RWPE2 (cell line): Measurements from ENCODE around the gene TBX2.
A peak's percentile ranks its signal among the peaks of the same experiment; 100 is the strongest.

Source experiments
- ATAC-seq: fragments of 200-7000 bp; cut with Tn5 transposase; 3 replicates; pipeline ENCODE4 v1.9.1; 2021; ENCODE audit warnings: low read depth
- DNase-seq: peaks from one replicate; pipeline ENCODE4 v3.0.0-alpha.2; 2020; ENCODE audit warnings: low spot score
- H3K27ac ChIP-seq: fragments of 450-650 bp; 2 replicates; pipeline ENCODE4 v1.5.1; 2017; ENCODE audit warnings: mild to moderate bottlenecking; ENCODE audit not compliant: poor library complexity, severe bottlenecking
- H3K27me3 ChIP-seq: fragments of 250-450 bp; sonication (Bioruptor Pico); 2 replicates; pipeline ENCODE4 v1.5.1; 2021; ENCODE audit warnings: mild to moderate bottlenecking, moderate library complexity; ENCODE audit not compliant: insufficient read depth, poor library complexity, severe bottlenecking
- H3K36me3 ChIP-seq: fragments of 250-450 bp; sonication (Bioruptor Pico); 2 replicates; pipeline ENCODE4 v1.5.1; 2020; ENCODE audit warnings: low read depth, mild to moderate bottlenecking, moderate library complexity
- H3K4me1 ChIP-seq: fragments of 250-450 bp; sonication (Bioruptor Pico); 2 replicates; pipeline ENCODE4 v1.5.1; 2021; ENCODE audit warnings: mild to moderate bottlenecking, moderate library complexity; ENCODE audit not compliant: insufficient read depth, poor library complexity, severe bottlenecking
- H3K4me3 ChIP-seq: fragments of 250-450 bp; sonication (Bioruptor Pico); 2 replicates; pipeline ENCODE4 v1.5.1; 2021; ENCODE audit warnings: mild to moderate bottlenecking, moderate library complexity; ENCODE audit not compliant: severe bottlenecking
- H3K9me3 ChIP-seq: fragments of 250-450 bp; sonication (Bioruptor Pico); 2 replicates; pipeline ENCODE4 v1.5.1; 2021; ENCODE audit warnings: mild to moderate bottlenecking, moderate library complexity; ENCODE audit not compliant: severe bottlenecking
- TF ChIP-seq, protein P1 (sequence below): fragments of 450-650 bp; IDR thresholded peaks from one replicate; pipeline ENCODE4 v1.5.1; 2017; ENCODE audit warnings: mild to moderate bottlenecking, moderate library complexity; ENCODE audit not compliant: poor library complexity, severe bottlenecking

The TBX2 gene

DNA sequence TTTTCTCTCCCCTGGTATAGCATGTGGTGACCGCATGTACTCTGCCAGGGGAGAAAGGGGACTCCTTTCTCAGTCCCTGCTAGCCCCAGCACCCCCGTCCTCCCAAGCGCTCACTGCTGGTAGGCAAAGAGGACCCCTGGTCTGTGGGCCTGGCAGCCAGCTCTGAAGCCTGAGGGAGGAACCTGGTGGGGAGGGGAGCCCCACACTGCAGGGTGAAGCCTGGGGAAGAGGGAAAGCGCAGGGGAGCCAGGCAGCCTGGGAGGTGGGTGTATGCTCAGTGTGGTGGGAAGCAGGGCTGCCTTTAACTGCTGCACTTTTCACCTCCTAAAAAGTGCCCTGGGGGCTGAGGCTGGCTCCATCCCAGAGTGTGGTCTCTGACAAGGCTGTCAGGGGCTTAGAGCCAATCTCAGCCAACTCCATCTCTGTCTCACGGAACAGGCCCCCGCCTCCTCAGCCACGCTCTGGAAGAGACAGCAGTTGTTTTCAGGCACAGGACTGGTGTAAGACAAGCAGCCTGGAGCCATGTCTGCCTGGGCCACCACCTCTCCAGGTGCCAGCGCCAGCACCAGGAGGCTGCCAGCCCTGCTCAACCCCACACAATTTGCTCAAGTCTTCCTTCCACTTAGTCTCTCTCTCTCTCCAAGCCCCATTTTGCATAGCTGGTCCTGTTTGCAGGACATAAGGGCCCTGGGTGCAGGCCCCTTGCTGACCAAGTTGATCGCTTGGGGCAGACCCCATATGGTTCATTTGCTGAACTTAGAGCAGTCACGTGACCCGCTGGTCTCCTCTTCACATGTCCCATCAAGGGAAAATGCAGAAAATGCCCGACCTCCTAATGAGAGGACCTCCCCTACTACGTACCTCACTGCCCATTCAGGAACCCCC lies 14.7 kb upstream of the TBX2 start:
- Histone ChIP-seq H3K36me3 (no peaks in the 10 kb centered on the region), H3K4me1 (no peaks in the 10 kb centered on the region), H3K9me3 (no peaks in the 10 kb centered on the region), H3K27ac (no peak overlapping the region), H3K27me3 (no peaks in the 10 kb centered on the region), H3K4me3 (no peak overlapping the region)
- ATAC-seq (no peak), DNase-seq (no peak)
- TF ChIP-seq, protein P1, sequence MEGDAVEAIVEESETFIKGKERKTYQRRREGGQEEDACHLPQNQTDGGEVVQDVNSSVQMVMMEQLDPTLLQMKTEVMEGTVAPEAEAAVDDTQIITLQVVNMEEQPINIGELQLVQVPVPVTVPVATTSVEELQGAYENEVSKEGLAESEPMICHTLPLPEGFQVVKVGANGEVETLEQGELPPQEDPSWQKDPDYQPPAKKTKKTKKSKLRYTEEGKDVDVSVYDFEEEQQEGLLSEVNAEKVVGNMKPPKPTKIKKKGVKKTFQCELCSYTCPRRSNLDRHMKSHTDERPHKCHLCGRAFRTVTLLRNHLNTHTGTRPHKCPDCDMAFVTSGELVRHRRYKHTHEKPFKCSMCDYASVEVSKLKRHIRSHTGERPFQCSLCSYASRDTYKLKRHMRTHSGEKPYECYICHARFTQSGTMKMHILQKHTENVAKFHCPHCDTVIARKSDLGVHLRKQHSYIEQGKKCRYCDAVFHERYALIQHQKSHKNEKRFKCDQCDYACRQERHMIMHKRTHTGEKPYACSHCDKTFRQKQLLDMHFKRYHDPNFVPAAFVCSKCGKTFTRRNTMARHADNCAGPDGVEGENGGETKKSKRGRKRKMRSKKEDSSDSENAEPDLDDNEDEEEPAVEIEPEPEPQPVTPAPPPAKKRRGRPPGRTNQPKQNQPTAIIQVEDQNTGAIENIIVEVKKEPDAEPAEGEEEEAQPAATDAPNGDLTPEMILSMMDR, result no peak

DNA sequence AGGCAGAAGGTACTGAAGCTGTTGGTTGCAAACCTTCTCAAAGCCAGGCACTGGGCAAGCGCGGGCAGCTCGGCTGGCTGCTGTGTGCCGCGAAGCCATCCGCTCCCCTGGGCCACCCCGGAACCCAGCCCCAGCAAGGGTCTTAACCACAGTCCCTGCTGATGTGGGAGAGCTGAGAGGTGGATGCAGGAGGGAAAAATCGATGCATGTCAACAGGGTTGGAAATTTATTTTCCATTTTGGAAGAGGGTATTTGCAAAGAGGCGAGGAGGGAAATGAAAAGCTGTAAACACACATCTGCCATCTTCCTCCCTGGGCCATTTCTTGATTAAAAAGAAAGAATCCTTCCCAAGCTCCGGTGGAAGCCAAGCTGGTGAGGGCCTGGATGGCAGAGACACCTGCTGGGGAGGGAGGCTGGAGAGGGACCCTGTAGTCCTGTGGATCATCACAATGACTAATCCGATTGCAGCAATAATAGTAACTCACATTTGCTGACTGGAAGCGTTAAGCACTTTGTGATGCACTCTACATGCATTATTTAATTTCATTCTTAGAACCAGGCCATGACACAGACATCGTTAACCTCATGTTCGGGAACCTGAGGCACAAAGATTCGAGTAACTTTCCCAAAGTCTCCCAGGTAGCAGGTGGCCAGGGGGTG lies 13.9 kb upstream of the TBX2 start:
- ATAC-seq (peak; percentile 30; the same call in 1 of the 3 replicates), DNase-seq (no peak)
- Histone ChIP-seq H3K27ac (no peak overlapping the region), H3K4me3 (no peak overlapping the region), H3K27me3 (no peaks in the 10 kb centered on the region), H3K36me3 (no peaks in the 10 kb centered on the region), H3K4me1 (no peaks in the 10 kb centered on the region), H3K9me3 (no peaks in the 10 kb centered on the region)
- TF ChIP-seq, protein P1, result no peak

DNA sequence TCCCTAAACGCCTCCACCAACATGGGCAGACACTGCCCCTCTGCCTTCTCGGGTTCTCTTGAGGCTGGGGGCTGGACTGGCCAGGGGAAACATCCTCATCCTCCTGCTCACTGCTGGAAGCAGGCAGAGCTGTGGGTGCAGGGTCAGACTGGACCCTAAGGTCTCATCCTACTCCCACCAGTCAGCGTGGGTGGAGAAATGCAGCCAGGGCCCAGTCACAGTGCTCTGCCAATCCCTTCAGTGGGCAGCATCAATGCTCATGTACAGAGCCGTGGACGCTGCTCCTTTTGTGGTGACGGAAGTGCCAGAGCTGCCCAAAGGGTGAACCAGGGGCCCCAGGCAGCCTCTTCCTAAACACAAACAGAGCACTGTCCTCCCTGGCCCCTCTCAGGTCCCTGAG lies 13.4 kb upstream of the TBX2 start:
- H3K27ac ChIP-seq, result no peak overlapping the region
- H3K4me1 ChIP-seq, result no peaks in the 10 kb centered on the region
- TF ChIP-seq, protein P1, result no peak
- no peak for ATAC-seq
- H3K27me3 ChIP-seq, result no peaks in the 10 kb centered on the region
- no peak overlapping the region for H3K4me3 ChIP-seq
- no peaks in the 10 kb centered on the region for H3K9me3 ChIP-seq
- H3K36me3 ChIP-seq, result no peaks in the 10 kb centered on the region
- DNase-seq, result no peak

DNA sequence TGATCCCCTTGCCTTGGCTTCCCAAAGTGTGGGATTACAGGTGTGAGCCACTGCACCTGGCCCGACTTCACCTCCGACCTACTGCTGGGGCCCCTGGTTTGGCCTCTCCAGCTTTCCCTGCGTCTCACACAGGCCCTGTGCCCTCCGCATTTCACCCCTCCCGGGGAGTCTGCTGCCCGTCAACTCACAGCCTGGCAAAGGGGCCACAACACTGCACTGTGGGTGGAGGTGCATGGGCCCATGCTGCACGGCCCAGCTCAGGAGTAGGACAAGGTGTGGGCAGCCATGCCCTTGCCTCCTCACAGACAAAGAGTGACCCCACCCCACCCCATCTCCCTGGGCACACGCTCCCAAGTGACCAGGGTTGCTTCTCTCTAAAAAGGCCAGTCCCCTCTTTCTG lies 12.6 kb upstream of the TBX2 start:
- H3K9me3 ChIP-seq, result no peaks in the 10 kb centered on the region
- no peaks in the 10 kb centered on the region for H3K36me3 ChIP-seq
- TF ChIP-seq, protein P1, result no peak

More for the DNA sequence above, 12.6 kb upstream of the TBX2 start:
- H3K4me1 ChIP-seq, result no peaks in the 10 kb centered on the region
- no peak overlapping the region for H3K4me3 ChIP-seq
- no peak overlapping the region for H3K27ac ChIP-seq
- no peaks in the 10 kb centered on the region for H3K27me3 ChIP-seq
- DNase-seq (no peak), ATAC-seq (no peak)
